GM12878 (cell line): ENCODE measurements around the gene TTC16. TPM values are rescaled to one million over a fixed set of nuclear protein-coding genes. Genes with fewer than 3 reads are reported as not detected.

Experiments
- ATAC-seq: fragments of 200-7000 bp; cut with Tn5 transposase; 3 replicates; pipeline ENCODE4 v1.9.1; 2020; ENCODE audit warnings: mild to moderate bottlenecking, moderate library complexity
- BruUV-seq: library from RNA; stranded (reverse); fragments of 400-500 nt; replicated peaks from 2 replicates; lab custom pipeline; 2021; lab: Mats Ljungman, UMichigan
- CTCF ChIA-PET: fragments of 300-600 bp; sonication (Branson Sonifier 250); formaldehyde crosslinking; extraction: SDS; loops from one replicate; lab custom pipeline; 2021; ENCODE audit warnings: inconsistent platforms; lab: Yijun Ruan, JAX
- POLR2A ChIA-PET: fragments of 350-600 bp; formaldehyde crosslinking; extraction: SDS; loops from one replicate; lab custom pipeline; 2021; ENCODE audit warnings: inconsistent platforms; lab: Charles Lee
- RAD21 ChIA-PET: fragments of 300-600 bp; sonication (Branson Sonifier 250); formaldehyde crosslinking; loops from one replicate; lab custom pipeline; 2023; ENCODE audit warnings: antibody characterized with exemption; ENCODE audit not compliant: unreplicated experiment; lab: Charles Lee
- SMC1A ChIA-PET: fragments of 300-600 bp; sonication (Branson Sonifier 250); formaldehyde crosslinking; loops from one replicate; lab custom pipeline; 2023; ENCODE audit not compliant: unreplicated experiment, uncharacterized antibody; lab: Charles Lee
- DNase-seq: peaks from one replicate; pipeline ENCODE4 v3.0.0-alpha.2; 2011; ENCODE audit warnings: low read depth, low spot score
- FAIRE-seq: peaks from 3 replicates; lab custom pipeline; 2011; peaks lifted over from hg19 to GRCh38; lab: Jason Lieb, UNC
- H2AFZ ChIP-seq: 2 replicates; pipeline ENCODE4 v1.6.0; 2011; ENCODE audit warnings: low read depth, low read length, control low read depth; ENCODE audit not compliant: control insufficient read depth
- H3K27ac ChIP-seq: 2 replicates; pipeline ENCODE4 v1.5.1; 2011; ENCODE audit warnings: control low read depth; ENCODE audit not compliant: control insufficient read depth, insufficient read depth
- H3K27me3 ChIP-seq, 2 experiments: replicated peaks in 1 of 2; 2 replicates each; pipeline versions ENCODE4 v1.6.0 to v1.6.1; 2011; ENCODE audit warnings: low read length in 1 of 2; ENCODE audit not compliant: control insufficient read depth in 2 of 2, insufficient read depth in 2 of 2
- H3K36me3 ChIP-seq, 2 experiments: 2 replicates each; pipeline ENCODE4 v1.5.1; 2011; ENCODE audit warnings: low read length in 1 of 2; ENCODE audit not compliant: control insufficient read depth in 2 of 2, insufficient read depth in 2 of 2
- H3K4me1 ChIP-seq: 2 replicates; pipeline ENCODE4 v1.6.1; 2011; ENCODE audit warnings: mild to moderate bottlenecking, low read length, moderate library complexity, mixed read lengths; ENCODE audit not compliant: control insufficient read depth, insufficient read depth
- H3K4me2 ChIP-seq: 2 replicates; pipeline ENCODE4 v1.6.0; 2011; ENCODE audit warnings: control low read depth; ENCODE audit not compliant: control insufficient read depth, insufficient read depth
- H3K4me3 ChIP-seq: fragments of 200-600 bp; sonication (generic); 2 replicates; pipeline ENCODE4 v1.5.1; 2016
- H3K79me2 ChIP-seq: 2 replicates; pipeline ENCODE4 v1.6.0; 2011; ENCODE audit warnings: low read length; ENCODE audit not compliant: control insufficient read depth, insufficient read depth
- H3K9ac ChIP-seq: 2 replicates; pipeline ENCODE4 v1.8.0; 2011; ENCODE audit warnings: low read length, control low read depth, mixed read lengths; ENCODE audit not compliant: control insufficient read depth, insufficient read depth
- H3K9me3 ChIP-seq: replicated peaks from 3 replicates; pipeline ENCODE4 v1.5.1; 2011; ENCODE audit warnings: mild to moderate bottlenecking, low read length; ENCODE audit not compliant: control insufficient read depth, insufficient read depth
- H4K20me1 ChIP-seq: 2 replicates; pipeline ENCODE4 v1.6.0; 2011; ENCODE audit not compliant: control insufficient read depth, insufficient read depth
- ATF7 ChIP-seq: fragments of 450-650 bp; IDR thresholded peaks from 2 replicates; pipeline ENCODE4 v1.6.1; 2016; ENCODE audit warnings: low read depth, mild to moderate bottlenecking
- CBX3 ChIP-seq: fragments of 200-600 bp; sonication (generic); IDR thresholded peaks from 2 replicates; pipeline ENCODE4 v1.6.1; 2016; ENCODE audit warnings: low read depth, borderline replicate concordance
- CBX5 ChIP-seq: sonication (generic); IDR thresholded peaks from 2 replicates; pipeline ENCODE4 v1.6.1; 2016; ENCODE audit warnings: low read depth, moderate library complexity, mild to moderate bottlenecking, inconsistent platforms
- GATAD2B ChIP-seq: fragments of 450-650 bp; conservative IDR thresholded peaks from 2 replicates; pipeline ENCODE4 v1.6.1; 2017; ENCODE audit warnings: low read depth, mild to moderate bottlenecking, moderate library complexity
- POLR2A ChIP-seq: IDR thresholded peaks from 2 replicates; pipeline ENCODE4 v1.6.1; 2011; ENCODE audit warnings: low read depth, mild to moderate bottlenecking, low read length
- RCOR1 ChIP-seq: conservative IDR thresholded peaks from 2 replicates; pipeline ENCODE4 v1.6.1; 2012; ENCODE audit warnings: low read depth, low read length, improper control_type of control experiment
- RELB ChIP-seq: fragments of 450-650 bp; IDR thresholded peaks from 2 replicates; pipeline ENCODE4 v1.6.1; 2017; ENCODE audit warnings: low read depth, mild to moderate bottlenecking, moderate library complexity
- ZNF217 ChIP-seq: fragments of 450-650 bp; IDR thresholded peaks from 2 replicates; pipeline ENCODE4 v1.6.1; 2017; ENCODE audit warnings: antibody characterized with exemption, mild to moderate bottlenecking
- ZNF592 ChIP-seq: fragments of 450-650 bp; IDR thresholded peaks from 2 replicates; pipeline ENCODE4 v1.6.1; 2017; ENCODE audit warnings: mild to moderate bottlenecking, moderate library complexity
- WGBS: methylation state at CpG from one replicate; pipeline ENCODE4 v1.1.6; 2016; ENCODE audit warnings: low lambda C conversion rate; ENCODE audit not compliant: insufficient replicate concordance, insufficient coverage; ENCODE audit errors: missing lambda C conversion rate; 5-methylcytosine and 5-hydroxymethylcytosine counted together
- in situ Hi-C: fragments of 300-500 bp; cut with MboI; formaldehyde crosslinking; loops from 9 replicates; pipeline ENCODE4 v1.14.3; 2018; ENCODE audit warnings: mixed read lengths
- intact Hi-C: fragments of 100-400 bp; cut with micrococcal nuclease; formaldehyde crosslinking; loops from one replicate; pipeline ENCODE4 v1.14.2; 2022; ENCODE audit not compliant: unreplicated experiment
- polyA plus RNA-seq, 11 experiments: library from polyadenylated mRNA; depleted of rRNA in 4 of 11; unstranded in 6 of 11; stranded (reverse) in 5 of 11; fragments of >200 nt; fragmentation: Nextera tagmentation in 4 of 11; fragmentation: Illumina TruSeq in 1 of 11; extraction: Ambion mirVana in 4 of 11; extraction: Trizol in 1 of 11; gene quantifications; 1 replicate in 1 of 11; 2 replicates in 10 of 11; pipeline versions ENCODE4 v1.2.1 to v1.2.3, GENCODE V29; 2011 to 2016; ENCODE audit warnings: inconsistent platforms in 2 of 11, missing spikeins in 2 of 11, low read depth in 1 of 11
- total RNA-seq, 4 experiments: library from RNA; depleted of rRNA in 3 of 4; stranded (reverse); fragments of >200 nt in 3 of 4; fragmentation: Illumina TruSeq in 1 of 4; extraction: Trizol in 1 of 4; gene quantifications; 2 replicates each; pipeline versions ENCODE4 v1.2.1 to v1.2.3, GENCODE V29; 2013 to 2021
- TF ChIP-seq, protein P1 (sequence below): fragments of 450-650 bp; IDR thresholded peaks from 2 replicates; pipeline ENCODE4 v1.6.1; 2016; ENCODE audit warnings: mild to moderate bottlenecking
- TF ChIP-seq, protein P2 (sequence below): IDR thresholded peaks from 2 replicates; pipeline ENCODE4 v1.6.1; 2011; ENCODE audit warnings: mild to moderate bottlenecking, low read depth, low read length, moderate library complexity; ENCODE audit not compliant: insufficient replicate concordance
- TF ChIP-seq, protein P3 (sequence below): fragments of 450-650 bp; IDR thresholded peaks from 2 replicates; pipeline ENCODE4 v1.6.1; 2018; ENCODE audit warnings: borderline replicate concordance, mild to moderate bottlenecking; ENCODE audit not compliant: partially characterized antibody

Gene TTC16
- total and polyA plus RNA-seq, 10 of the 15 experiments (the other 5 are each of a cell fraction or from before 2014, with no cell fraction given), result 0.03 TPM; not detected in 9

DNA sequence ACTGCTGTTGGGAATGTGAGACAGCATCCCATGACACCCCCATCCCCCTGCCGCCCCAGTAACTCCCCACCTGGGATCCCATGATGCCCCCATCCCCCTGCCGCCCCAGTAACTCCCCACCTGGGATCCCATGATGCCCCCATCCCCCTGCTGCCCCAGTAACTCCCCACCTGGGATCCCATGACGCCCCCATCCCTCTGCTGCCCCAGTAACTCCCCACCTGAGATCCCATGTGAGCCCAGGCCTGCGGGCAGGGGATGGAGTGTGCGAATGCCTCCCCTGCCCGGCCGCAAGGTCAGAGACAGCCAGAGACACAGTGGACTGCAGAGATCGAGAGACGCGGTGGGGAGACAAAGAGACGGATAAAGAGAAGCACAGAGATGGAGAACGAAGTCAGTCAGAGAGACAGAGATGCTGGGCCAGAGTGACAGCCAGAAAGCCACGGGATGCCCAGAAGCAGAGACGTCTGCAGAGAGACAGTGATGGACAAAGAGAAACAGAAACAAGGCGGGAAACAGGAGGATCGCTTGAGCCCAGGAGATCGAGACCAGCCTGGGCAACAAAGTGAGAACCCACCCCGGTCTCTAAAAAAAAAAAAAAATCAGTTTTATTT lies 61.6 kb downstream of the TTC16 start:
- H2AFZ ChIP-seq, result no peak overlapping the region
- RAD21 ChIA-PET, result interaction anchor here (0.7 to 2.4 kb wide), 7 partner anchors 11 to 144 kb away, joined by 3 to 19 read pairs (median 8); partner anchors contain the start of gene ST6GALNAC4
- intact Hi-C loops (loop anchor here (2.0 kb wide), 1 partner anchor 43 kb away; the partner anchor contains the start of gene TOR2A), in situ Hi-C loops (no loop called here)
- POLR2A ChIA-PET, result interaction anchor here (0.9 to 2.3 kb wide), 4 partner anchors 10 to 323 kb away, joined by 3 to 14 read pairs (median 4); no protein-coding TSS in a partner anchor
- H3K9ac ChIP-seq, result peak overlapping the region; percentile 64
- no peaks in the 10 kb centered on the region for H4K20me1 ChIP-seq
- no peaks in the 10 kb centered on the region for H3K27me3 ChIP-seq
- CTCF ChIA-PET, result interaction anchor here (1.6 to 2.6 kb wide), 3 partner anchors 7 to 43 kb away, joined by 6 to 18 read pairs (median 8); partner anchors contain the start of gene TOR2A
- WGBS, result under 1% methylated on average over 16 of the region's 18 CpGs
- H3K4me2 ChIP-seq, result peak overlapping the region; percentile 75
- H3K27ac ChIP-seq, result peak overlapping the region; percentile 93
- no peak for DNase-seq
- peaks cover 25% of the 10 kb centered on the region for H3K4me1 ChIP-seq
- no peak for ATAC-seq
- FAIRE-seq, result no peak
- peaks cover 0 to 7% of the 10 kb centered on the region in 2 experiments; a peak in 1 of 4 replicates for H3K36me3 ChIP-seq
- peaks cover 36% of the 10 kb centered on the region for H3K79me2 ChIP-seq
- H3K4me3 ChIP-seq, result peak overlapping the region; percentile 100
- H3K9me3 ChIP-seq, result no peaks in the 10 kb centered on the region
- BruUV-seq, result no TSS peak
- SMC1A ChIA-PET, result interaction anchor here (1.4 to 2.4 kb wide), 2 partner anchors 8 to 9 kb away, joined by 4 to 5 read pairs; no protein-coding TSS in a partner anchor
- TF ChIP-seq, protein P1, sequence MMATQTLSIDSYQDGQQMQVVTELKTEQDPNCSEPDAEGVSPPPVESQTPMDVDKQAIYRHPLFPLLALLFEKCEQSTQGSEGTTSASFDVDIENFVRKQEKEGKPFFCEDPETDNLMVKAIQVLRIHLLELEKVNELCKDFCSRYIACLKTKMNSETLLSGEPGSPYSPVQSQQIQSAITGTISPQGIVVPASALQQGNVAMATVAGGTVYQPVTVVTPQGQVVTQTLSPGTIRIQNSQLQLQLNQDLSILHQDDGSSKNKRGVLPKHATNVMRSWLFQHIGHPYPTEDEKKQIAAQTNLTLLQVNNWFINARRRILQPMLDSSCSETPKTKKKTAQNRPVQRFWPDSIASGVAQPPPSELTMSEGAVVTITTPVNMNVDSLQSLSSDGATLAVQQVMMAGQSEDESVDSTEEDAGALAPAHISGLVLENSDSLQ, result peak; percentile 75
- TF ChIP-seq ATF7 (no peak), CBX5 (no peak), RELB (no peak), GATAD2B (no peak), ZNF217 (no peak), ZNF592 (no peak), POLR2A (peak; percentile 19; the same call in 1 of the 2 replicates), RCOR1 (no peak), CBX3 (no peak)
- TF ChIP-seq, protein P2, sequence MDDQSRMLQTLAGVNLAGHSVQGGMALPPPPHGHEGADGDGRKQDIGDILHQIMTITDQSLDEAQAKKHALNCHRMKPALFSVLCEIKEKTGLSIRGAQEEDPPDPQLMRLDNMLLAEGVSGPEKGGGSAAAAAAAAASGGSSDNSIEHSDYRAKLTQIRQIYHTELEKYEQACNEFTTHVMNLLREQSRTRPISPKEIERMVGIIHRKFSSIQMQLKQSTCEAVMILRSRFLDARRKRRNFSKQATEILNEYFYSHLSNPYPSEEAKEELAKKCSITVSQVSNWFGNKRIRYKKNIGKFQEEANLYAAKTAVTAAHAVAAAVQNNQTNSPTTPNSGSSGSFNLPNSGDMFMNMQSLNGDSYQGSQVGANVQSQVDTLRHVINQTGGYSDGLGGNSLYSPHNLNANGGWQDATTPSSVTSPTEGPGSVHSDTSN, result peak; percentile 12
- TF ChIP-seq, protein P3, sequence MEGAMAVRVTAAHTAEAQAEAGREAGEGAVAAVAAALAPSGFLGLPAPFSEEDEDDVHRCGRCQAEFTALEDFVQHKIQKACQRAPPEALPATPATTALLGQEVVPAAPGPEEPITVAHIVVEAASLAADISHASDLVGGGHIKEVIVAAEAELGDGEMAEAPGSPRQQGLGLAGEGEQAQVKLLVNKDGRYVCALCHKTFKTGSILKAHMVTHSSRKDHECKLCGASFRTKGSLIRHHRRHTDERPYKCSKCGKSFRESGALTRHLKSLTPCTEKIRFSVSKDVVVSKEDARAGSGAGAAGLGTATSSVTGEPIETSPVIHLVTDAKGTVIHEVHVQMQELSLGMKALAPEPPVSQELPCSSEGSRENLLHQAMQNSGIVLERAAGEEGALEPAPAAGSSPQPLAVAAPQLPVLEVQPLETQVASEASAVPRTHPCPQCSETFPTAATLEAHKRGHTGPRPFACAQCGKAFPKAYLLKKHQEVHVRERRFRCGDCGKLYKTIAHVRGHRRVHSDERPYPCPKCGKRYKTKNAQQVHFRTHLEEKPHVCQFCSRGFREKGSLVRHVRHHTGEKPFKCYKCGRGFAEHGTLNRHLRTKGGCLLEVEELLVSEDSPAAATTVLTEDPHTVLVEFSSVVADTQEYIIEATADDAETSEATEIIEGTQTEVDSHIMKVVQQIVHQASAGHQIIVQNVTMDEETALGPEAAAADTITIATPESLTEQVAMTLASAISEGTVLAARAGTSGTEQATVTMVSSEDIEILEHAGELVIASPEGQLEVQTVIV, result no peak
